Left lung (tissue), 10 donors: Measurements from ENCODE around the gene TUBB4A. TPM values are rescaled to one million over a fixed set of nuclear protein-coding genes. Genes with fewer than 3 reads are reported as not detected.

Experiments
- ATAC-seq: fragments of 200-7000 bp; cut with Tn5 transposase; one replicate; pipeline ENCODE4 v1.9.1; 2020; ENCODE audit warnings: moderate library complexity
- DNase-seq, 4 donors: peaks; one replicate each; pipeline ENCODE4 v3.0.0-alpha.2; 2013 to 2020
- H3K27ac ChIP-seq, 2 donors: fragments of 200-600 bp; sonication (generic) in 1 of 2; one replicate each; pipeline versions ENCODE4 v1.5.0 to v1.8.0; 2020 to 2021
- H3K27me3 ChIP-seq, 2 donors: fragments of 200-600 bp; sonication (generic) in 1 of 2; one replicate each; pipeline versions ENCODE4 v1.5.0 to v1.8.0; 2020 to 2021
- H3K36me3 ChIP-seq, 2 donors: fragments of 200-600 bp; sonication (generic) in 1 of 2; one replicate each; pipeline versions ENCODE4 v1.5.0 to v1.8.0; 2020 to 2021
- H3K4me1 ChIP-seq, 2 donors: fragments of 200-600 bp; one replicate each; pipeline ENCODE4 v1.8.0; 2021
- H3K4me3 ChIP-seq, 2 donors: fragments of 200-600 bp; sonication (generic) in 1 of 2; one replicate each; pipeline versions ENCODE4 v1.5.0 to v1.8.0; 2020 to 2021; ENCODE audit warnings: mild to moderate bottlenecking in 1 of 2
- H3K9me3 ChIP-seq, 2 donors: fragments of 200-600 bp; sonication (generic) in 1 of 2; one replicate each; pipeline versions ENCODE4 v1.5.0 to v1.8.0; 2020 to 2021
- intact Hi-C, 2 donors: fragments of 100-400 bp; cut with DNase I; formaldehyde crosslinking; loops; one replicate each; pipeline versions ENCODE4 v1.11.2 to v1.14.2; 2022
- polyA plus RNA-seq, 6 donors: library from polyadenylated mRNA; unstranded; fragments of 120-200 nt; gene quantifications; one replicate each; pipeline ENCODE4 v1.2.1, GENCODE V29; 2013; ENCODE audit not compliant: insufficient read length in 6 of 6
- total RNA-seq, 2 donors: library from RNA; stranded (reverse); fragmentation: NEBNext Ultra II Directional; extraction: Animal tissue kit (Norgen Biotek cat#: 25700); gene quantifications; one replicate each; pipeline ENCODE4 v1.2.1, GENCODE V29; 2021
- TF ChIP-seq, protein P1 (sequence below), 2 donors: fragments of 200-600 bp; sonication (generic) in 1 of 2; IDR thresholded peaks; one replicate each; pipeline versions ENCODE4 v1.5.0 to v1.8.0; 2021; ENCODE audit warnings: antibody characterized with exemption in 2 of 2
- donor health status: DM: no; HTN: yes; CAD: no.
- donor health status: DM: no; HTN: no; CAD: no.

The TUBB4A gene
- total and polyA plus RNA-seq, 8 donors, result 0.35 to 5.9 (median 4.3) TPM

DNA sequence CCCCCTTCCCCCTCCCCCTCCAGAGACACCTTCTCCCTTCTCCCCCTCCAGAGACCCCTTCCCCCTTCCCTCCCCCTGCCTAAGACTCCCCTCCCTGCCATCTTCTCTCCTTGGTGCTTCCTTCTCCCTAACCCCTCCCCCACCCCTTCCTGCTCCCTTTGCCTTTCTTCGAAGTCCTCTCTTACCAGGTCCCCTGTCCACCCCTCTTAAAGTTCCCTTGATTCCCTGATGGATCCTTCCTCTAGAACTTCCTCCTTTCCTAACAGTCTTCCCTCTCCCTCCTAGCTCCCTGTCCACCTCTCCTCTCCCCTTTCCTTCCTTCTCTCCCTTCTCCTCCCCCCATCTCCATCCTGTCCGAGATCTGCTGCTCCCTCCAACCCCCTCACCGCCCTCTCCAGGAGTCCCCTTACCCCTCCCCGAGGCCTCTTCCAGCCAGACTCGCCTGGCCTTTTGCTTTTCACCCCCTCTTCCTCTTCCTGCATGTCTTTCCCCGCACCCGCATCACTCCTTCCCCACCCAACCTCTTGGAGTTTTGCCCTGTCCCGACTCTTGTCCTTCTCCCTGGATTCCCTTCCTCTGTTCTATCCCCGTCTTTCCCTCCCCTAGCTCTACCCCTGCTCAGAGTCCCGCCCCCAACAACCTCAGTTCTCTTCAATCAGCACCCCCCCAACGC, 31.8 kb upstream of the TUBB4A start:
- DNase-seq, result no peak
- Histone ChIP-seq H3K9me3 (peaks cover 0 to 4% of the 10 kb centered on the region in 2 donors), H3K27ac (no peak overlapping the region), H3K4me3 (no peak overlapping the region), H3K4me1 (peaks cover 4 to 35% of the 10 kb centered on the region in 2 donors), H3K36me3 (peaks cover 0 to 13% of the 10 kb centered on the region in 2 donors), H3K27me3 (peaks cover 0 to 22% of the 10 kb centered on the region in 2 donors)
- ATAC-seq, result no peak
- TF ChIP-seq, protein P1, sequence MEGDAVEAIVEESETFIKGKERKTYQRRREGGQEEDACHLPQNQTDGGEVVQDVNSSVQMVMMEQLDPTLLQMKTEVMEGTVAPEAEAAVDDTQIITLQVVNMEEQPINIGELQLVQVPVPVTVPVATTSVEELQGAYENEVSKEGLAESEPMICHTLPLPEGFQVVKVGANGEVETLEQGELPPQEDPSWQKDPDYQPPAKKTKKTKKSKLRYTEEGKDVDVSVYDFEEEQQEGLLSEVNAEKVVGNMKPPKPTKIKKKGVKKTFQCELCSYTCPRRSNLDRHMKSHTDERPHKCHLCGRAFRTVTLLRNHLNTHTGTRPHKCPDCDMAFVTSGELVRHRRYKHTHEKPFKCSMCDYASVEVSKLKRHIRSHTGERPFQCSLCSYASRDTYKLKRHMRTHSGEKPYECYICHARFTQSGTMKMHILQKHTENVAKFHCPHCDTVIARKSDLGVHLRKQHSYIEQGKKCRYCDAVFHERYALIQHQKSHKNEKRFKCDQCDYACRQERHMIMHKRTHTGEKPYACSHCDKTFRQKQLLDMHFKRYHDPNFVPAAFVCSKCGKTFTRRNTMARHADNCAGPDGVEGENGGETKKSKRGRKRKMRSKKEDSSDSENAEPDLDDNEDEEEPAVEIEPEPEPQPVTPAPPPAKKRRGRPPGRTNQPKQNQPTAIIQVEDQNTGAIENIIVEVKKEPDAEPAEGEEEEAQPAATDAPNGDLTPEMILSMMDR (IDR thresholded peaks at IDR 0.05), result no peak
- intact Hi-C loops, result no loop called here

DNA sequence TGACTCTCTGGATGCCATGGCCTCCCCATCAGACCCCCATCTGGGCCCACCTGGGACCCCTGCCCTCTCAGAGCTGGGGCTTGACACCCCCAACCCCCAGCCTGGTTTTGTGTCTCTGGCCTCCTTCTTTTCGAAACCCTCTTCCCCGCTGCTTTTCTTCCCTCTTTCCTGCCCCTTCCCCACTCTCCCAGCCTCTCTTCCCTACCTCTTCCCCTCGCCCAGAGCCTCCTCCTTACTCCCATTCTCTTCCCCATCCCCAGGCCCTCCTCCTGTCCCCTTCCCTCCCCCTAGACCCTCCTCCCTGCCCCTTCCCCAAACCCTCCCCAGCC, 30.9 kb upstream of the TUBB4A start:
- TF ChIP-seq, protein P1 (IDR thresholded peaks at IDR 0.05), result no peak
- Histone ChIP-seq H3K4me1 (peaks cover 4 to 41% of the 10 kb centered on the region in 2 donors), H3K27me3 (peaks cover 0 to 22% of the 10 kb centered on the region in 2 donors), H3K9me3 (peaks cover 0 to 4% of the 10 kb centered on the region in 2 donors), H3K36me3 (peaks cover 0 to 13% of the 10 kb centered on the region in 2 donors), H3K4me3 (peak overlapping the region in 1 of 2 donors; percentile 56), H3K27ac (no peak overlapping the region)
- DNase-seq (no peak), ATAC-seq (no peak)
- intact Hi-C loops, result no loop called here

DNA sequence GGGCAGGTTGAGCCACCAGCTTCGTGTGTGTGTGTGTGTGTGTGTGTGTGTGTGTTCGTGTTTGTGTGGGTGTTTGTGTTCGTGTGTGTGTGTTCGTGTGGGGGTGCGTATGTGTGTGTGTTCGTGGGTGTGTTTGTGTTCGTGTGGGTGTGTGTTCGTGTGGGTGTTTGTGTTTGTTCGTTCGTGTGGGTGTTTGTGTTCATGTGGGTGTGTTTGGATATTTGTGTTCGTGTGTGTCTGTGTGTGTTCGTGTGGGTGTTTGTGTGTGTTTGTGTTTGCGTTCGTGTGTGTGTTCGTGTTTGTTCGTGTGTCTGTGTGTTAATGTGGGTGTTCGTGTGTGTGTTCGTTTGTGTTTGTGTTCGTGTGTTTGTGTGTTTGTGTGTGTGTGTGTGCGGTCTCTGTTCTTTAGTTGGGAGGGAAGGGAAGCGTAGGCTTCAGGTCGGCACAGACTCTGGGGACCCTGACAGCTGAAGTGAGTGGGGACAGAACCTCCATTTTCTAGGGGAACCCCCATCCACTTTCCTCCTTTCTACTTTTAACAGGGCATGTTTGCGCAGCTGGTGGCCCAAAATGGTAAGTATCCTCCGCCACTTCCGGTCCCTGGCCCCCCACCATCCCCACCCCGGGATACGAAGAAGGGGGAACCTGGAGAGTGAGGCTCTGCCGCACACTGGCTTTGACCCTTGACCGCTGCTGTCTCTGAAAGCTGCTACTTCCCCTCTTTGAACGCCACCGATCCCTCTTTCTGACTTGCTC, 30.3 kb upstream of the TUBB4A start:
- Histone ChIP-seq H3K4me3 (peak overlapping the region in 1 of 2 donors; percentile 56), H3K9me3 (peaks cover 0 to 4% of the 10 kb centered on the region in 2 donors), H3K36me3 (peaks cover 0 to 13% of the 10 kb centered on the region in 2 donors), H3K27me3 (peaks cover 0 to 22% of the 10 kb centered on the region in 2 donors), H3K4me1 (peaks cover 4 to 41% of the 10 kb centered on the region in 2 donors), H3K27ac (no peak overlapping the region)
- TF ChIP-seq, protein P1 (IDR thresholded peaks at IDR 0.05), result no peak
- ATAC-seq (no peak), DNase-seq (no peak)
- intact Hi-C loops, result no loop called here

DNA sequence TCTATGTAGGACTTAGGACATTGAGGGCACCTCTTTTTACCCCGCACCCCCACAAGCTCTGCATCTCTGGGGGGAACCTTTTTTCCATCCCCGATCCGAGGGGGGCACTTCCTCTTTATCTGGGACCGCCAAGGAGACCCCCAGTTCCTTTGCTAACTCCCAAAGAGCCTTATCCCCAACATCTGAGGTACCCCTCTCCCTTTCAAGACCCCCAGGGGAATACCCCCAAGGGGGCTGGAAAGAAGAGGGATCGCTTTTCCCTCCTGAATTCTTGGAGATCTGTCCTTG, 29.8 kb upstream of the TUBB4A start:
- ATAC-seq, result no peak
- DNase-seq, result no peak
- H3K4me1 ChIP-seq, result peaks cover 4 to 41% of the 10 kb centered on the region in 2 donors
- peak overlapping the region; percentile 46 to 56 for H3K4me3 ChIP-seq
- peaks cover 0 to 22% of the 10 kb centered on the region in 2 donors for H3K27me3 ChIP-seq
- H3K9me3 ChIP-seq, result peaks cover 0 to 4% of the 10 kb centered on the region in 2 donors
- TF ChIP-seq, protein P1 (IDR thresholded peaks at IDR 0.05), result no peak
- peaks cover 0 to 13% of the 10 kb centered on the region in 2 donors for H3K36me3 ChIP-seq
- no peak overlapping the region for H3K27ac ChIP-seq
- intact Hi-C loops, result no loop called here
